GM18498 (cell line): ENCODE data around the gene ZC3H12C.
"Not testable (repeated sequence)": the region's sequence is repeated elsewhere in the genome, so short reads cannot be mapped to it uniquely, and the experiment has no call there.

Source experiments
- ATAC-seq: cut with Tn5 transposase; IDR thresholded peaks from one replicate; pipeline ENCODE4 v1.9.1; 2021; ENCODE audit warnings: mild to moderate bottlenecking, moderate library complexity; ENCODE audit not compliant: unreplicated experiment

Gene ZC3H12C

GRCh38 chr11:110092515-110093406 lies at the start of gene ZC3H12C:
Gene ZC3H12C (plus strand): TSS chr11:110093392. CDS start chr11:110093412, 20 bp downstream.
- peak; percentile 69 for ATAC-seq

- no peak for ATAC-seq
These were observed 48.8 kb upstream of the ZC3H12C start for GRCh38 chr11:110044226-110044968.

GRCh38 chr11:110046775-110047380 lies 46.3 kb upstream of the ZC3H12C start:
- no peak for ATAC-seq

GRCh38 chr11:110049501-110050200 lies 43.5 kb upstream of the ZC3H12C start:
- ATAC-seq: no peak

- ATAC-seq: no peak
These were observed 43.0 kb upstream of the ZC3H12C start for GRCh38 chr11:110050201-110050506.

GRCh38 chr11:110053848-110054414 lies 39.3 kb upstream of the ZC3H12C start:
- no peak for ATAC-seq

GRCh38 chr11:110056956-110057355 lies 36.2 kb upstream of the ZC3H12C start:
- no peak for ATAC-seq

GRCh38 chr11:110059706-110060463 lies 33.3 kb upstream of the ZC3H12C start:
- no peak for ATAC-seq

GRCh38 chr11:110061296-110061695 lies 31.9 kb upstream of the ZC3H12C start:
- ATAC-seq: no peak

- no peak for ATAC-seq
These were observed 30.9 kb upstream of the ZC3H12C start for GRCh38 chr11:110062247-110062646.

GRCh38 chr11:110065189-110065588 lies 28.0 kb upstream of the ZC3H12C start:
- ATAC-seq: no peak

GRCh38 chr11:110068001-110068400 lies 25.2 kb upstream of the ZC3H12C start:
- ATAC-seq: not testable (repeated sequence)

- peak; percentile 45 for ATAC-seq
These were observed 23.9 kb upstream of the ZC3H12C start for GRCh38 chr11:110069158-110069737.

- no peak for ATAC-seq
These were observed 23.0 kb upstream of the ZC3H12C start for GRCh38 chr11:110070176-110070575.

- no peak for ATAC-seq
These were observed 22.0 kb upstream of the ZC3H12C start for GRCh38 chr11:110071197-110071596.

- ATAC-seq: no peak
These were observed 20.3 kb upstream of the ZC3H12C start for GRCh38 chr11:110072930-110073329.

GRCh38 chr11:110074499-110074898 lies 18.7 kb upstream of the ZC3H12C start:
- no peak for ATAC-seq

- no peak for ATAC-seq
These were observed 17.9 kb upstream of the ZC3H12C start for GRCh38 chr11:110075105-110075846.

- no peak for ATAC-seq
These were observed 17.4 kb upstream of the ZC3H12C start for GRCh38 chr11:110075847-110076208.
